ENCODE results near the gene PTK6. TPM values are rescaled to one million over a fixed set of nuclear protein-coding genes. Genes with fewer than 3 reads are reported as not detected.
"Not testable (repeated sequence)": the region's sequence is repeated elsewhere in the genome, so short reads cannot be mapped to it uniquely, and the experiment has no call there.

Gene PTK6
- total and polyA plus RNA-seq, 2 donors (not counting 1 experiment from before 2014, with no cell fraction given): 0.86 to 2.3 TPM

DNA sequence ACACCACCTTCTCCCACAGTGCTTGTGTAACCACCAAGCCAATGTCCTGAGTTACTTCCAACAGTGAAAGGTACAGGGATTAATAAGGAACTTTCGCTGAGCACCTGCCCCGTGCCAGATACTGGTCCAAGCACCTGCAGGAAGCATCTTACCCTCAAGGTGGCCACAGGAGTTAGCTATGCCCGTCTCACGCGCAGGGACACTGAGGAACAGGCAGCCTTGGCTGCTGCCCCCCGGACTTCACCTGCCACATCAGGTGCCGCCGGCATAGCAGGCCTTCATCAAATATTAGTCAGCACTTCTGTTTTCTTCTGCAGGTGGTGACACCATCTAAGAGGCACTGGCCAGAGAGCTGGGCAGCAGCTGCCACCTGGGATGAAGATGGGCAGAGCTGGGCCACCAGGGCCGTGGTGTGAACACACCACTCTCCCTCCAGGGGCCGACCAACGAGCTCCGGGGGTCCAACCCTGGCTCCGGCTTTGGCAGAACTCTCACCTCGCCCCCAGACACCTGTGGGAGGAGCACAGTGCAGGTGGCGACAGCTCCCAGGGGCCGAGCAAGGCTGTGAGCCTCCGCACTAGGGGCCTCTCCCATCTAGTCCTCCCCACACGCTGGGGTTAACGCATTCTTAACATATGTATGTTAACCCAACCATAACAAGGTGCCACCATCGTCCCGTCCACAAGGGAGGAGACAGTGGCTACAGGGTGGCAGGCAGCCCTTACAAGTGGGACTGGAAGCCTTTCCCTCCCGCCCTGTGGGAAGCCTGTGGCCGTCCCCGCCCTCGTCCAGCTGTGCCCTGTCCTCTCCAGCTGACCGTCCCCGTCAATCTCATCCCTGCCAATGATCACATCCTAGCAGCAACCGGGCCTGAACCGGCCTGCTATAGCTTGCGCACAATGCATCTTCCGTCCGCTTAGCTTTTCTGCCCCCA is 19.5 kb downstream of the PTK6 start:
- 84% methylated on average over 29 of the region's 32 CpGs for WGBS (ENCODE audit: insufficient coverage)

DNA sequence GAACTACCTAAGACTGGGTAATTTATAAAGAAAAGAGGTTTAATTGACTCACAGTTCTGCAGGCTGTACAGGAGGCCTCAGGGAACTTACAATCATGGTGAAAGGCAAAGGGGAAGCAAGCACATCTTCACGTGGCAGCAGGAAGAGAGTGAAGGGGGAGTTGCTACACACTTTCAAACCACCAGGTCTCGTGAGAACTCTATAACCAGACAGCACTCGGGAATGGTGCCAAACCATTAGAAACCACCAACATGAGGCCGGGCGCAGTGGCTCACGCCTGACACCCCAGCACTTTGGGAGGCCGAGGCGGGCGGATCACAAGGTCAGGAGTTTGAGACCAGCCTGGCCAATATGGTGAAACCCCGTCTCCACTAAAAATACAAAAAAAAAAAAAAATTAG is 22.7 kb downstream of the PTK6 start:
- H3K4me3 Mint-ChIP-seq; H2AFZ ChIP-seq (ENCODE audit: insufficient read depth, low read depth, low read length, poor library complexity, severe bottlenecking); H3K9me3 ChIP-seq (ENCODE audit: control extremely low read depth in 1 of 3, control insufficient read depth in 2 of 3, insufficient read depth in 1 of 3, low read length in 2 of 3); H3K79me2 ChIP-seq (ENCODE audit: control insufficient read depth, insufficient read depth, low read length); CTCF ChIA-PET; H3K9me3 Mint-ChIP-seq (ENCODE audit: insufficient read depth); H4K20me1 ChIP-seq (ENCODE audit: control insufficient read depth, insufficient read depth, low read length, poor library complexity, severe bottlenecking); H3K9ac ChIP-seq (ENCODE audit: low read length); H3K27ac Mint-ChIP-seq; POLR2A ChIA-PET; H3K4me1 Mint-ChIP-seq; H3K4me1 ChIP-seq (ENCODE audit: control insufficient read depth in 2 of 2, insufficient read depth in 2 of 2, low read length in 2 of 2); intact Hi-C loops (cut with micrococcal nuclease); H3K36me3 ChIP-seq (replicated peaks in 1 of 2; ENCODE audit: control extremely low read depth in 1 of 2, control insufficient read depth in 1 of 2, extremely low read depth in 1 of 2, insufficient read depth in 2 of 2, low read length in 1 of 2); DNase-seq; H3K27ac ChIP-seq (ENCODE audit: low read length in 2 of 2); ATAC-seq (ENCODE audit: low read depth); H3K4me3 ChIP-seq (ENCODE audit: control extremely low read depth in 1 of 5, extremely low read depth in 1 of 5, insufficient read depth in 1 of 5, low read depth in 2 of 5, low read length in 4 of 5); H3K4me2 ChIP-seq (replicated peaks; ENCODE audit: low read depth, low read length, poor library complexity, severe bottlenecking): not testable (repeated sequence)
- peaks cover 0 to 14% (median 6%) of the 10 kb centered on the region in 4 experiments for H3K27me3 ChIP-seq (replicated peaks in 1 of 4; ENCODE audit: control extremely low read depth in 1 of 4, control insufficient read depth in 3 of 4, insufficient read depth in 4 of 4, low read length in 3 of 4)
- H3K27me3 Mint-ChIP-seq: peaks cover 32% of the 10 kb centered on the region
- WGBS (ENCODE audit: insufficient coverage): 51% methylated on average over 8 of the region's 10 CpGs

More for the DNA sequence above, 19.5 kb downstream of the PTK6 start:
- H3K4me3 ChIP-seq (ENCODE audit: control extremely low read depth in 1 of 5, extremely low read depth in 1 of 5, insufficient read depth in 1 of 5, low read depth in 2 of 5, low read length in 4 of 5): no peak overlapping the region
- peaks cover 0 to 9% (median 2%) of the 10 kb centered on the region in 3 donors for H3K9me3 ChIP-seq (ENCODE audit: control extremely low read depth in 1 of 3, control insufficient read depth in 2 of 3, insufficient read depth in 1 of 3, low read length in 2 of 3)
- no peak overlapping the region for H3K27ac ChIP-seq (ENCODE audit: low read length in 2 of 2)
- Mint-ChIP-seq H3K27me3 (peaks cover 13% of the 10 kb centered on the region), H3K4me1 (peaks cover 17% of the 10 kb centered on the region), H3K9me3 (ENCODE audit: insufficient read depth) (peaks cover 2% of the 10 kb centered on the region), H3K27ac (no peak overlapping the region), H3K4me3 (peak overlapping the region; percentile 84)
- CTCF ChIA-PET: interaction anchor here (2.3 kb wide), 2 partner anchors 20 to 21 kb away, joined by 8 to 9 read pairs; partner anchors contain the start of gene PTK6
- peaks cover 16 to 23% of the 10 kb centered on the region in 2 donors for H3K4me1 ChIP-seq (ENCODE audit: control insufficient read depth in 2 of 2, insufficient read depth in 2 of 2, low read length in 2 of 2)
- no peak overlapping the region for H2AFZ ChIP-seq (ENCODE audit: insufficient read depth, low read depth, low read length, poor library complexity, severe bottlenecking)
- H3K79me2 ChIP-seq (ENCODE audit: control insufficient read depth, insufficient read depth, low read length): peaks cover 15% of the 10 kb centered on the region
- no peak overlapping the region for H3K9ac ChIP-seq (ENCODE audit: low read length)
- intact Hi-C loops (cut with micrococcal nuclease): no loop called here
- H4K20me1 ChIP-seq (ENCODE audit: control insufficient read depth, insufficient read depth, low read length, poor library complexity, severe bottlenecking): peaks cover 18% of the 10 kb centered on the region
- H3K4me2 ChIP-seq (replicated peaks; ENCODE audit: low read depth, low read length, poor library complexity, severe bottlenecking): no peak overlapping the region
- TF ChIP-seq EZH2 (IDR thresholded peaks at IDR 0.05; ENCODE audit: borderline replicate concordance, insufficient read depth, low read depth, low read length, poor library complexity, severe bottlenecking): no peak
- TF ChIP-seq, protein P1, sequence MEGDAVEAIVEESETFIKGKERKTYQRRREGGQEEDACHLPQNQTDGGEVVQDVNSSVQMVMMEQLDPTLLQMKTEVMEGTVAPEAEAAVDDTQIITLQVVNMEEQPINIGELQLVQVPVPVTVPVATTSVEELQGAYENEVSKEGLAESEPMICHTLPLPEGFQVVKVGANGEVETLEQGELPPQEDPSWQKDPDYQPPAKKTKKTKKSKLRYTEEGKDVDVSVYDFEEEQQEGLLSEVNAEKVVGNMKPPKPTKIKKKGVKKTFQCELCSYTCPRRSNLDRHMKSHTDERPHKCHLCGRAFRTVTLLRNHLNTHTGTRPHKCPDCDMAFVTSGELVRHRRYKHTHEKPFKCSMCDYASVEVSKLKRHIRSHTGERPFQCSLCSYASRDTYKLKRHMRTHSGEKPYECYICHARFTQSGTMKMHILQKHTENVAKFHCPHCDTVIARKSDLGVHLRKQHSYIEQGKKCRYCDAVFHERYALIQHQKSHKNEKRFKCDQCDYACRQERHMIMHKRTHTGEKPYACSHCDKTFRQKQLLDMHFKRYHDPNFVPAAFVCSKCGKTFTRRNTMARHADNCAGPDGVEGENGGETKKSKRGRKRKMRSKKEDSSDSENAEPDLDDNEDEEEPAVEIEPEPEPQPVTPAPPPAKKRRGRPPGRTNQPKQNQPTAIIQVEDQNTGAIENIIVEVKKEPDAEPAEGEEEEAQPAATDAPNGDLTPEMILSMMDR (IDR thresholded peaks at IDR 0.05): no peak
- H3K27me3 ChIP-seq (replicated peaks in 1 of 4; ENCODE audit: control extremely low read depth in 1 of 4, control insufficient read depth in 3 of 4, insufficient read depth in 4 of 4, low read length in 3 of 4): peaks cover 0 to 12% (median 5%) of the 10 kb centered on the region in 4 experiments
- ATAC-seq (ENCODE audit: low read depth) (no peak), DNase-seq (peak; percentile 15)
- peaks cover 0 to 7% of the 10 kb centered on the region in 2 experiments for H3K36me3 ChIP-seq (replicated peaks in 1 of 2; ENCODE audit: control extremely low read depth in 1 of 2, control insufficient read depth in 1 of 2, extremely low read depth in 1 of 2, insufficient read depth in 2 of 2, low read length in 1 of 2)
- POLR2A ChIA-PET: no interaction called here
